ENCODE results near the gene DNAJC5G.
"Not testable (repeated sequence)": the region's sequence is repeated elsewhere in the genome, so short reads cannot be mapped to it uniquely, and the experiment has no call there.

DNAJC5G gene

GRCh38 chr2:27312152-27312551, 36.9 kb downstream of the DNAJC5G start:
- DNase-seq = no peak

- DNase-seq = no peak
Measured at GRCh38 chr2:27313882-27314645, 38.8 kb downstream of the DNAJC5G start.

- DNase-seq = no peak
Measured at GRCh38 chr2:27314709-27315108, 39.5 kb downstream of the DNAJC5G start.

GRCh38 chr2:27315122-27315521, 39.9 kb downstream of the DNAJC5G start:
- no peak for DNase-seq

- no peak for DNase-seq
Measured at GRCh38 chr2:27316655-27317412, 41.6 kb downstream of the DNAJC5G start.

GRCh38 chr2:27319839-27320238, 44.6 kb downstream of the DNAJC5G start:
- DNase-seq = not testable (repeated sequence)

- DNase-seq = no peak
Measured at GRCh38 chr2:27320958-27321543, 45.8 kb downstream of the DNAJC5G start.

GRCh38 chr2:27322301-27322765, 47.1 kb downstream of the DNAJC5G start:
- DNase-seq = no peak

- peak; percentile 67 for DNase-seq
Measured at GRCh38 chr2:27322766-27323595, 47.7 kb downstream of the DNAJC5G start, which contains the start of gene MPV17. Gene MPV17 (minus strand): TSS chr2:27323097. CDS start chr2:27322517, 580 bp downstream.

GRCh38 chr2:27323596-27324285, 48.5 kb downstream of the DNAJC5G start:
- no peak for DNase-seq

GRCh38 chr2:27324720-27325119, 49.5 kb downstream of the DNAJC5G start:
- DNase-seq = no peak

All from KG1 (cell line).